Measurements from ENCODE around the gene CDH4.

Gene CDH4

GRCh38 chr20:61325718-61326117 lies 73.7 kb downstream of the CDH4 start:
- DNase-seq (ENCODE audit: low read depth in 2 of 2), result no peak

GRCh38 chr20:61328911-61329558 lies 77.0 kb downstream of the CDH4 start:
- no peak for DNase-seq (ENCODE audit: low read depth in 2 of 2)

GRCh38 chr20:61330441-61330840 lies 78.4 kb downstream of the CDH4 start:
- DNase-seq (ENCODE audit: low read depth in 2 of 2), result no peak

GRCh38 chr20:61331543-61331942 lies 79.5 kb downstream of the CDH4 start:
- no peak for DNase-seq (ENCODE audit: low read depth in 2 of 2)

GRCh38 chr20:61332016-61332975 lies 80.2 kb downstream of the CDH4 start:
- no peak for DNase-seq (ENCODE audit: low read depth in 2 of 2)

- no peak for DNase-seq (ENCODE audit: low read depth in 2 of 2)
Observed at GRCh38 chr20:61333484-61334108, 81.5 kb downstream of the CDH4 start.

- DNase-seq (ENCODE audit: low read depth in 2 of 2), result no peak
Observed at GRCh38 chr20:61340157-61340556, 88.1 kb downstream of the CDH4 start.

GRCh38 chr20:61341605-61342004 lies 89.5 kb downstream of the CDH4 start:
- no peak for DNase-seq (ENCODE audit: low read depth in 2 of 2)

GRCh38 chr20:61343934-61344333 lies 91.9 kb downstream of the CDH4 start:
- DNase-seq (ENCODE audit: low read depth in 2 of 2), result no peak

GRCh38 chr20:61345656-61346055 lies 93.6 kb downstream of the CDH4 start:
- DNase-seq (ENCODE audit: low read depth in 2 of 2), result no peak

GRCh38 chr20:61346996-61347395 lies 94.9 kb downstream of the CDH4 start:
- DNase-seq (ENCODE audit: low read depth in 2 of 2), result no peak

- no peak for DNase-seq (ENCODE audit: low read depth in 2 of 2)
Observed at GRCh38 chr20:61347443-61347842, 95.4 kb downstream of the CDH4 start.

- DNase-seq (ENCODE audit: low read depth in 2 of 2), result no peak
Observed at GRCh38 chr20:61349447-61350165, 97.5 kb downstream of the CDH4 start.

GRCh38 chr20:61350500-61351250 lies 98.6 kb downstream of the CDH4 start:
- no peak for DNase-seq (ENCODE audit: low read depth in 2 of 2)

- no peak for DNase-seq (ENCODE audit: low read depth in 2 of 2)
Observed at GRCh38 chr20:61352346-61353260, 100.5 kb downstream of the CDH4 start.

- no peak for DNase-seq (ENCODE audit: low read depth in 2 of 2)
Observed at GRCh38 chr20:61353261-61354000, 101.4 kb downstream of the CDH4 start.

GRCh38 chr20:61354001-61354390 lies 101.9 kb downstream of the CDH4 start:
- DNase-seq (ENCODE audit: low read depth in 2 of 2), result no peak

- no peak for DNase-seq (ENCODE audit: low read depth in 2 of 2)
Observed at GRCh38 chr20:61354501-61354900, 102.4 kb downstream of the CDH4 start.

GRCh38 chr20:61354901-61355495 lies 102.9 kb downstream of the CDH4 start:
- DNase-seq (ENCODE audit: low read depth in 2 of 2), result no peak
